Measurements from ENCODE around the gene ZNF438.
A peak's percentile ranks its signal among the peaks of the same experiment; 100 is the strongest.

The ZNF438 gene

GRCh38 chr10:30863516-30864210 lies 168.0 kb downstream of the ZNF438 start:
- no peak for DNase-seq (ENCODE audit: low read depth)
- H3K4me3 ChIP-seq (ENCODE audit: low read depth, low read length) = no peak overlapping the region
- no peak for TF ChIP-seq CTCF (conservative IDR thresholded peaks at IDR 0.05; ENCODE audit: low read depth, low read length)

GRCh38 chr10:30862486-30862885 lies 169.2 kb downstream of the ZNF438 start:
- no peak for TF ChIP-seq CTCF (conservative IDR thresholded peaks at IDR 0.05; ENCODE audit: low read depth, low read length)
- peak; percentile 93 for DNase-seq (ENCODE audit: low read depth)
- no peak overlapping the region for H3K4me3 ChIP-seq (ENCODE audit: low read depth, low read length)

GRCh38 chr10:30861976-30862375 lies 169.7 kb downstream of the ZNF438 start:
- no peak for DNase-seq (ENCODE audit: low read depth)
- no peak overlapping the region for H3K4me3 ChIP-seq (ENCODE audit: low read depth, low read length)
- TF ChIP-seq CTCF (conservative IDR thresholded peaks at IDR 0.05; ENCODE audit: low read depth, low read length) = no peak

GRCh38 chr10:30861221-30861620 lies 170.4 kb downstream of the ZNF438 start:
- TF ChIP-seq CTCF (conservative IDR thresholded peaks at IDR 0.05; ENCODE audit: low read depth, low read length) = no peak
- no peak for DNase-seq (ENCODE audit: low read depth)
- H3K4me3 ChIP-seq (ENCODE audit: low read depth, low read length) = no peak overlapping the region

GRCh38 chr10:30858499-30858898 lies 173.2 kb downstream of the ZNF438 start:
- no peak overlapping the region for H3K4me3 ChIP-seq (ENCODE audit: low read depth, low read length)
- no peak for TF ChIP-seq CTCF (conservative IDR thresholded peaks at IDR 0.05; ENCODE audit: low read depth, low read length)
- no peak for DNase-seq (ENCODE audit: low read depth)

- no peak for TF ChIP-seq CTCF (conservative IDR thresholded peaks at IDR 0.05; ENCODE audit: low read depth, low read length)
- no peak overlapping the region for H3K4me3 ChIP-seq (ENCODE audit: low read depth, low read length)
- peak; percentile 91 for DNase-seq (ENCODE audit: low read depth)
Observed at GRCh38 chr10:30857803-30858202, 173.9 kb downstream of the ZNF438 start.

- no peak for TF ChIP-seq CTCF (conservative IDR thresholded peaks at IDR 0.05; ENCODE audit: low read depth, low read length)
- no peak for DNase-seq (ENCODE audit: low read depth)
- H3K4me3 ChIP-seq (ENCODE audit: low read depth, low read length) = no peak overlapping the region
Observed at GRCh38 chr10:30855131-30855530, 176.5 kb downstream of the ZNF438 start.
